Right atrium auricular region (tissue), 2 donors: ENCODE results near the gene ERC2. TPM values are rescaled to one million over a fixed set of nuclear protein-coding genes. Genes with fewer than 3 reads are reported as not detected.
A peak's percentile ranks its signal among the peaks of the same experiment; 100 is the strongest.

ENCODE experiments used
- DNase-seq: peaks from one replicate; pipeline ENCODE4 v3.0.0-alpha.2; 2019; ENCODE audit warnings: low spot score
- H3K27ac ChIP-seq, 2 donors: fragments of 200-600 bp; sonication (generic); 1 replicate in 1 of 2; 2 replicates in 1 of 2; pipeline ENCODE4 v1.5.1; 2016 to 2019
- H3K27me3 ChIP-seq, 2 donors: fragments of 200-600 bp; sonication (generic); one replicate each; pipeline versions ENCODE4 v1.5.1 to v1.6.0; 2017 to 2019
- H3K36me3 ChIP-seq: fragments of 200-600 bp; sonication (generic); one replicate; pipeline ENCODE4 v1.5.1; 2016
- H3K4me1 ChIP-seq, 2 donors: fragments of 200-600 bp; sonication (generic); one replicate each; pipeline versions ENCODE4 v1.5.1 to v1.6.0; 2017 to 2019
- H3K4me3 ChIP-seq, 2 donors: fragments of 200-600 bp; sonication (generic); 1 replicate in 1 of 2; 2 replicates in 1 of 2; pipeline ENCODE4 v1.5.1; 2017 to 2019; ENCODE audit warnings: mild to moderate bottlenecking in 1 of 2, moderate library complexity in 1 of 2
- H3K9me3 ChIP-seq, 2 donors: fragments of 200-600 bp; sonication (generic); one replicate each; pipeline ENCODE4 v1.5.1; 2019
- CTCF ChIP-seq, 2 donors: fragments of 200-600 bp; sonication (generic); IDR thresholded peaks; one replicate each; pipeline ENCODE4 v1.5.1; 2019; ENCODE audit warnings: antibody characterized with exemption in 2 of 2
- total RNA-seq, 2 donors: library from RNA; depleted of rRNA; stranded (reverse); fragments of >200 nt; gene quantifications; one replicate each; pipeline ENCODE4 v1.1.0, GENCODE V29; 2016

Gene ERC2
- total RNA-seq, 2 donors from 2014 or later, result 2.9 to 4.0 TPM

GRCh38 chr3:55818485-55818884 is 649.8 kb downstream of the ERC2 start:
- Histone ChIP-seq H3K4me1 (no peaks in the 10 kb centered on the region), H3K27me3 (no peaks in the 10 kb centered on the region), H3K36me3 (no peaks in the 10 kb centered on the region), H3K9me3 (no peaks in the 10 kb centered on the region), H3K4me3 (no peak overlapping the region), H3K27ac (no peak overlapping the region)
- DNase-seq, result no peak
- TF ChIP-seq CTCF (IDR thresholded peaks at IDR 0.05), result peak in 1 of 2 donors; percentile 17

GRCh38 chr3:55816794-55817576 is 651.3 kb downstream of the ERC2 start:
- no peaks in the 10 kb centered on the region for H3K36me3 ChIP-seq
- H3K4me3 ChIP-seq, result no peak overlapping the region
- H3K27me3 ChIP-seq, result no peaks in the 10 kb centered on the region
- no peak for DNase-seq
- no peaks in the 10 kb centered on the region for H3K4me1 ChIP-seq
- TF ChIP-seq CTCF (IDR thresholded peaks at IDR 0.05), result no peak
- no peaks in the 10 kb centered on the region for H3K9me3 ChIP-seq
- H3K27ac ChIP-seq, result no peak overlapping the region

- no peak for DNase-seq
- no peaks in the 10 kb centered on the region for H3K36me3 ChIP-seq
- no peaks in the 10 kb centered on the region for H3K27me3 ChIP-seq
- TF ChIP-seq CTCF (IDR thresholded peaks at IDR 0.05), result no peak
- no peak overlapping the region for H3K27ac ChIP-seq
- H3K4me3 ChIP-seq, result no peak overlapping the region
- H3K4me1 ChIP-seq, result no peaks in the 10 kb centered on the region
- no peaks in the 10 kb centered on the region for H3K9me3 ChIP-seq
Measured at GRCh38 chr3:55815262-55815661, 653.0 kb downstream of the ERC2 start.

- DNase-seq, result no peak
- Histone ChIP-seq H3K4me3 (no peak overlapping the region), H3K9me3 (no peaks in the 10 kb centered on the region), H3K36me3 (no peaks in the 10 kb centered on the region), H3K27me3 (no peaks in the 10 kb centered on the region), H3K27ac (no peak overlapping the region), H3K4me1 (no peaks in the 10 kb centered on the region)
- TF ChIP-seq CTCF (IDR thresholded peaks at IDR 0.05), result no peak
Measured at GRCh38 chr3:55813268-55814097, 654.8 kb downstream of the ERC2 start.

- Histone ChIP-seq H3K36me3 (no peaks in the 10 kb centered on the region), H3K4me1 (no peaks in the 10 kb centered on the region), H3K27ac (no peak overlapping the region), H3K9me3 (no peaks in the 10 kb centered on the region), H3K4me3 (no peak overlapping the region), H3K27me3 (no peaks in the 10 kb centered on the region)
- DNase-seq, result no peak
- TF ChIP-seq CTCF (IDR thresholded peaks at IDR 0.05), result no peak
Measured at GRCh38 chr3:55812394-55813013, 655.8 kb downstream of the ERC2 start.
